Stimulated activated CD4-positive, alpha-beta T cell treated with anti-CD3 and anti-CD28 coated beads, Interleukin-12 subunit alpha, Interleukin-12 subunit beta, amount 100 ng/mL, for 4 hours (primary cell): ENCODE measurements around the gene CTCFL.

Experiments
- DNase-seq: peaks from one replicate; pipeline ENCODE4 v3.0.0-alpha.2; 2020

Gene CTCFL

GRCh38 chr20:57524511-57525176 is at the start of gene CTCFL:
Gene CTCFL, minus strand, starts transcription at chr20:57525140. Its CDS starts 935 bp downstream, at chr20:57524205.
- DNase-seq = no peak

- DNase-seq = no peak
Measured at GRCh38 chr20:57573894-57574293, 49.0 kb upstream of the CTCFL start.

GRCh38 chr20:57573242-57573641 is 48.3 kb upstream of the CTCFL start:
- DNase-seq = no peak

- DNase-seq = no peak
Measured at GRCh38 chr20:57571782-57572416, 47.0 kb upstream of the CTCFL start.

GRCh38 chr20:57570920-57571319 is 46.0 kb upstream of the CTCFL start:
- no peak for DNase-seq

GRCh38 chr20:57570145-57570850 is 45.4 kb upstream of the CTCFL start:
- no peak for DNase-seq

- no peak for DNase-seq
Measured at GRCh38 chr20:57568960-57569359, 44.0 kb upstream of the CTCFL start.

GRCh38 chr20:57568088-57568896 is 43.4 kb upstream of the CTCFL start:
- no peak for DNase-seq

GRCh38 chr20:57567471-57568079 is 42.6 kb upstream of the CTCFL start:
- DNase-seq = no peak

- DNase-seq = no peak
Measured at GRCh38 chr20:57566803-57567459, 42.0 kb upstream of the CTCFL start.

- DNase-seq = no peak
Measured at GRCh38 chr20:57566399-57566798, 41.5 kb upstream of the CTCFL start.

- no peak for DNase-seq
Measured at GRCh38 chr20:57564951-57565642, 40.2 kb upstream of the CTCFL start.

GRCh38 chr20:57564180-57564802 is 39.4 kb upstream of the CTCFL start:
- DNase-seq = no peak

GRCh38 chr20:57563522-57563921 is 38.6 kb upstream of the CTCFL start:
- DNase-seq = no peak

GRCh38 chr20:57562541-57563465 is 37.9 kb upstream of the CTCFL start:
- DNase-seq = no peak

- DNase-seq = no peak
Measured at GRCh38 chr20:57561356-57562279, 36.7 kb upstream of the CTCFL start.

GRCh38 chr20:57560554-57561355 is 35.8 kb upstream of the CTCFL start, which contains the start of gene PCK1:
Gene PCK1, plus strand, starts transcription at chr20:57561110. Its CDS starts 302 bp downstream, at chr20:57561412.
- DNase-seq = no peak
